ENCODE data around the gene COL6A3.

Gene COL6A3

DNA sequence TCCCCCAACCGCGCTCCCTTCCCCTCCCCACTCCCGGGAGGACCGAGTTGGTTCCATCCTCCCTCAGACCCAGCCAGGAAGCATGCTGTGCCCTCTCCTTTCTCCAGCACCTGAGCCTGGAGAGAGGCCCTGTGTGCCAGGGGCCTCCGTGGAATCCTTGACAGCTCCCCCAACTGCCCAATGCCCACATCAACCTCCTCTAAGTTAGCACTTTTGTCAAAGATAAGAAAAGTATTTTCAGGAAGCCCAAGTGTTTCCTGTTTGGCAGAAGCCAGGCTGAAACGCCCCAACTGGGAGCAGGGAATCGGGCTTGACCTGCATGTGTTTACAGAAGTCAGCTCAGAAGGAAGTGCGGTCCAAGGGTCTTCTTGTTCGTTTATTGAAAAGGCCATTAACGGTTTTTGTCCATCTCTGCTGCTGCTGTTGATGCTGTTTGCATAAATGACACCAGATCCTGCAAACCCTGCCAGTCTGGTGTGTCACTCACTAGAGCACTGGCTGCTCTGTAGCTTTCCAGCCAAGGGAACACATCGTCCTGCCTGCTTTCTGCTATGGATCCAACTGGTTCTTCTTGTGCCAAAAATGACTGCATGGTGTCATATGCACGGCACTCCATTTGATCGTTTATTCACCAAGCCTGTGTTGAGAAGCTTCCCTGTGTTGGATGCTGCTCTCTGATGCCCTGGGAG is 35.4 kb upstream of the COL6A3 start:
- TF ChIP-seq, protein P1, sequence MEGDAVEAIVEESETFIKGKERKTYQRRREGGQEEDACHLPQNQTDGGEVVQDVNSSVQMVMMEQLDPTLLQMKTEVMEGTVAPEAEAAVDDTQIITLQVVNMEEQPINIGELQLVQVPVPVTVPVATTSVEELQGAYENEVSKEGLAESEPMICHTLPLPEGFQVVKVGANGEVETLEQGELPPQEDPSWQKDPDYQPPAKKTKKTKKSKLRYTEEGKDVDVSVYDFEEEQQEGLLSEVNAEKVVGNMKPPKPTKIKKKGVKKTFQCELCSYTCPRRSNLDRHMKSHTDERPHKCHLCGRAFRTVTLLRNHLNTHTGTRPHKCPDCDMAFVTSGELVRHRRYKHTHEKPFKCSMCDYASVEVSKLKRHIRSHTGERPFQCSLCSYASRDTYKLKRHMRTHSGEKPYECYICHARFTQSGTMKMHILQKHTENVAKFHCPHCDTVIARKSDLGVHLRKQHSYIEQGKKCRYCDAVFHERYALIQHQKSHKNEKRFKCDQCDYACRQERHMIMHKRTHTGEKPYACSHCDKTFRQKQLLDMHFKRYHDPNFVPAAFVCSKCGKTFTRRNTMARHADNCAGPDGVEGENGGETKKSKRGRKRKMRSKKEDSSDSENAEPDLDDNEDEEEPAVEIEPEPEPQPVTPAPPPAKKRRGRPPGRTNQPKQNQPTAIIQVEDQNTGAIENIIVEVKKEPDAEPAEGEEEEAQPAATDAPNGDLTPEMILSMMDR (conservative IDR thresholded peaks at IDR 0.05; ENCODE audit: low read depth, low read length), result no peak
- H3K4me3 ChIP-seq (ENCODE audit: low read length), result no peak overlapping the region
- no peak for DNase-seq (ENCODE audit: low read depth)

DNA sequence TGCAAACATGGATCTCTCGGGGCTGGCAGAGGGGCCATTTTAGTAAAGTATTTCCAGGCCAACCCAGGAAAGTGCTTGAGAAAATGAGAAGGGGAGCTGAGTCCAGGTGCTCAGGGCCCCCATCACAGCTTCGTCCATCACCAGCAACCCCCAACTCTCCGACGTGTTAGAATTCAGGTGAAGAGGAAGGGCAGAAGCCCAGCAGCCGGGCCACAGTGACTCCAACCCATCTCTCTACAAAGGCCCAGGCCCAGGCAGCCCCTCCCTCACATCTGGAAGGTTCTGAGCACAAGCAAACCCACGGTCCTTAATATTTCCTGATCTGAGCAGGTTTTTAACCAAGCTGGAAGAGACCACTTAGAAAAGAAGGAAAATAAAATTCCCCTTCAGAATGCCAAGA is 34.7 kb upstream of the COL6A3 start:
- no peak for DNase-seq (ENCODE audit: low read depth)
- TF ChIP-seq, protein P1 (conservative IDR thresholded peaks at IDR 0.05; ENCODE audit: low read depth, low read length), result no peak
- H3K4me3 ChIP-seq (ENCODE audit: low read length), result no peak overlapping the region

DNA sequence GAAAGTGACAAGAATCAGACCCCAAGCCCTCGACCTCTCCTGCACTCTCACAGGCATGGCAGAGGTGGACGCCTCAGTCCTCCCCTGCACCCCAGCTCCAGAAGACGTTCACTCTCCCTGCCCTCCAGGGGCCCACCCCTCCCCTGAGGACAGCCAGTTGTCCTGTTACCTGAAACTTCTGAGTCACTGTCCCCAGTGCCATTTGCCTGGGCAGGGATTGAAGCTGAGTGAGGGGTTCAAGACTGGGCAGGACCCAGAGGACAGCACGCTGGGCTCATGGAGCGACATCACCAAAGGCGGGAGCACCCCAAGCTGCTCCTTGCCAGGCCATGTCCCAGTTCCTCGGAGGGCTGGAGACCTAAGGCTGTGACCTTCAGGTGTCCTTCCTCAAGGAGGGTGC is 34.2 kb upstream of the COL6A3 start:
- DNase-seq (ENCODE audit: low read depth), result no peak
- TF ChIP-seq, protein P1 (conservative IDR thresholded peaks at IDR 0.05; ENCODE audit: low read depth, low read length), result no peak
- no peak overlapping the region for H3K4me3 ChIP-seq (ENCODE audit: low read length)

DNA sequence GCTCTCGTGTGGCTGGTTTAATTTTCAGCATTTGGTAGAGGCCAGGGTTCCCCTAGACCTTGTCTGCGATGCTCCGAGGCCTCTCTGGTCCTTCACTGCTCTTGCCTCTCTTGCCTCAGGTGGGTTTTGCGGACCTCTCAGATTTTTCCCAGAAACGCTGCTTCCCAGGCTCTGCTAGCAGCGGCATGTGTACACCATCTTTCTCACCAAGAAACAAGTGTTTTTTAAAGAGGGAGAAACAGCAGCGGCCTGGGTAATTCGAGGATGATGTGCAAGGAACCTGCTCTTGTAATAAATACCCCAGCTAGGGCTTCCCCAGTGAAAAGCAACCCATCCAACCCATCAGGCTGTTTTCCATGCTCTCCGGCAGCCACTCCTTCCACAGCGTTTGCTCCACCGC is 33.5 kb upstream of the COL6A3 start:
- DNase-seq (ENCODE audit: low read depth), result no peak
- no peak overlapping the region for H3K4me3 ChIP-seq (ENCODE audit: low read length)
- TF ChIP-seq, protein P1 (conservative IDR thresholded peaks at IDR 0.05; ENCODE audit: low read depth, low read length), result no peak

DNA sequence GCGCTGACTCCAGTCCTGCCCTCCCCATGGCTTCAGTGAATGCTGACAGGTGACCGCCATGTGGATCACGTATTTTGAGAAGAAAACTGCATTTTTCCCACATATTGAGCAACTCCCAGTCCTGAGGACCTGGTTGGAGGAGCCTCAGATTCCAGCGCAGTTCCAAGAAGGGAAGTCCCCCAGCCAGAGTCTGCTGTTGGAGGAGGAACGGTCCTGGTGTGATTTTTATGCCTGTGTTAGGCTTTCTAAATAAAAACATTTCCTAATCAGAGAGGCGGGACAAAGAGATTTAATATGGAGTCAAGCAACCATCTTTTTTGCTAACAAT is 32.3 kb upstream of the COL6A3 start:
- TF ChIP-seq, protein P1 (conservative IDR thresholded peaks at IDR 0.05; ENCODE audit: low read depth, low read length), result no peak
- no peak overlapping the region for H3K4me3 ChIP-seq (ENCODE audit: low read length)
- DNase-seq (ENCODE audit: low read depth), result no peak

DNA sequence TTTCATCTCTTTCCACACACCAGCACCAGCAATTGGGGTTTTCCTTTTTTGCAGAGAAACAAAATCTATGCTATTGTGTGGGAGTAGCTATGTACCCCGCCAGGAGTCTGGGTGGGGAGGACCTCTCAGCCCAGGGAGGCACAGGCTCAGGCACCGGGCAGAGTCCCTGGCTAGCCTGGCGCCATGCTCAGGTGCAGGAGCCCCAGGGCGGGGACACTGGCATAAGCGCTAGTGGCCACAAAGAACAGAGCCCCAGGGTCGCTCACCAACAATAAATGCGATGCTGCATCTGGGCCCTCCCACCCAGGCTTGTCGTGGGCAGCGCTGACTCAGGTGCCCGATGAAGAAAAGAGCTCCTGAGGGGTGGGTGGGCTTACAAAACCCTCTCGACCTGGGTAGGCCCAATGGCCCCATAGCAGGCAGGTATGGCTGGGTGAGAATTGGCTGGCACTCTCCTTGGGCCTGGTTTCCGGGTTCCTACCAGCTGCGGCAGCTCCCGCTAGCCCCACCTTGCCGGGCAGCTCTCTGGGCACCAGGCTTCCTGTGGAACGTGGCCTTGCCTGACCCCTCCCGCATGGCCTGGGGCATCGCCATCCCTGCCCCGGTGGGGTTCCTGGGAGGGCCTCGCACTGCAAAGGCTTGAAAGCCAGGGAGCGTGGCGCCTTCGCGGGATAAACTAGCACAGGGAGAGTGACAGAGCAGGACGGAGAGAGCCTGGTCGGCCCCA is 31.8 kb upstream of the COL6A3 start:
- DNase-seq (ENCODE audit: low read depth), result no peak
- no peak overlapping the region for H3K4me3 ChIP-seq (ENCODE audit: low read length)
- TF ChIP-seq, protein P1 (conservative IDR thresholded peaks at IDR 0.05; ENCODE audit: low read depth, low read length), result no peak

DNA sequence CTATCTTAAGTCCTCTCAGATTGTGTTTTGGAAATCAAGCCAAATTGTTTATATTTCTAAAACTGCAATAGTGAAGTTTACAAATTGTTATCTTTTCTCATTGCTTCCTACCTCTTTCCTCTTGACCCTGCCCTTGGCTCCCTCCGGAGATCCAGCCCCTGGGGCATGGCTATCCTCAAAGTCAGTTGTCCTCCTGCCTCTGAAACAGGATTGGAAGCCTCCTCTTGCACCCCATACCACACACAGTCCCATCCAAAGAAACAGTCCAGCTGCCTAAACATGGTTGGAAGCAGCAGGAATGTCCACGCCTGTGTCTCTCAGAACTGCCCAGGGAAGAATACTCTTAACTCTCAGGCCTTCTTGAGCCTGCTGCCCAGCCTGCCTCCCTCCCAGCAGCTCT is 30.1 kb upstream of the COL6A3 start:
- no peak for DNase-seq (ENCODE audit: low read depth)
- no peak overlapping the region for H3K4me3 ChIP-seq (ENCODE audit: low read length)
- TF ChIP-seq, protein P1 (conservative IDR thresholded peaks at IDR 0.05; ENCODE audit: low read depth, low read length), result no peak

Measured in retinal pigment epithelial cell (primary cell).